SK-N-MC (cell line): ENCODE data around the gene TASL.

Experiments
- DNase-seq: peaks from one replicate; pipeline ENCODE4 v3.0.0-alpha.2; 2011; ENCODE audit warnings: low read depth, low spot score
- H3K27ac ChIP-seq: fragments of 200-600 bp; sonication (generic); 2 replicates; pipeline ENCODE4 v1.5.1; 2016; ENCODE audit warnings: mixed run types
- H3K36me3 ChIP-seq: fragments of 200-600 bp; sonication (generic); 2 replicates; pipeline ENCODE4 v1.6.1; 2017; ENCODE audit warnings: antibody characterized with exemption, low read length, mixed read lengths; ENCODE audit not compliant: insufficient read depth
- H3K4me3 ChIP-seq: fragments of 200-600 bp; sonication (generic); 2 replicates; pipeline ENCODE4 v1.5.1; 2016
- H3K9ac ChIP-seq: fragments of 200-600 bp; sonication (generic); 2 replicates; pipeline ENCODE4 v1.8.0; 2017; ENCODE audit warnings: mixed run types, mixed read lengths; ENCODE audit not compliant: insufficient read length
- H3K9me3 ChIP-seq: fragments of 200-600 bp; sonication (generic); 2 replicates; pipeline ENCODE4 v1.6.1; 2017; ENCODE audit warnings: low read depth, mild to moderate bottlenecking, antibody characterized with exemption, low read length, moderate library complexity, mixed read lengths
- EZH2 ChIP-seq: fragments of 200-600 bp; sonication (generic); IDR thresholded peaks from one replicate; pipeline ENCODE4 v1.6.1; 2017; ENCODE audit warnings: antibody characterized with exemption
- FOXP2 ChIP-seq: optimal IDR thresholded peaks from 2 replicates; pipeline ENCODE3; 2011; ENCODE audit warnings: mild to moderate bottlenecking, moderate library complexity; ENCODE audit not compliant: insufficient read depth; ENCODE audit errors: extremely low read length, control extremely low read depth
- POLR2AphosphoS5 ChIP-seq: IDR thresholded peaks from 2 replicates; pipeline ENCODE4 v1.6.1; 2012; ENCODE audit warnings: mild to moderate bottlenecking, low read depth, low read length, borderline replicate concordance

TASL gene, protein sequence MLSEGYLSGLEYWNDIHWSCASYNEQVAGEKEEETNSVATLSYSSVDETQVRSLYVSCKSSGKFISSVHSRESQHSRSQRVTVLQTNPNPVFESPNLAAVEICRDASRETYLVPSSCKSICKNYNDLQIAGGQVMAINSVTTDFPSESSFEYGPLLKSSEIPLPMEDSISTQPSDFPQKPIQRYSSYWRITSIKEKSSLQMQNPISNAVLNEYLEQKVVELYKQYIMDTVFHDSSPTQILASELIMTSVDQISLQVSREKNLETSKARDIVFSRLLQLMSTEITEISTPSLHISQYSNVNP

GRCh38 chrX:30577362-30577991, at the start of gene TASL:
Gene TASL (minus strand): TSS chrX:30577766. CDS start chrX:30560355, 17,411 bp downstream.
- no peaks in the 10 kb centered on the region for H3K9me3 ChIP-seq
- no peak for DNase-seq
- H3K4me3 ChIP-seq, result no peak within 1 kb of the TSS
- no peak within 1 kb of the TSS for H3K9ac ChIP-seq
- TF ChIP-seq FOXP2 (no peak), POLR2AphosphoS5 (no peak), EZH2 (no peak)
- no peak within 1 kb of the TSS for H3K27ac ChIP-seq
- H3K36me3 ChIP-seq, result no peaks in the 10 kb centered on the region

- Histone ChIP-seq H3K27ac (no peak overlapping the region), H3K4me3 (no peak overlapping the region), H3K9ac (no peak overlapping the region), H3K36me3 (no peaks in the 10 kb centered on the region), H3K9me3 (no peaks in the 10 kb centered on the region)
- DNase-seq, result no peak
- TF ChIP-seq POLR2AphosphoS5 (no peak), EZH2 (no peak), FOXP2 (no peak)
Observed at GRCh38 chrX:30626402-30626801, 48.8 kb upstream of the TASL start.

- DNase-seq, result no peak
- Histone ChIP-seq H3K36me3 (no peaks in the 10 kb centered on the region), H3K27ac (no peak overlapping the region), H3K9me3 (no peaks in the 10 kb centered on the region), H3K9ac (no peak overlapping the region), H3K4me3 (no peak overlapping the region)
- TF ChIP-seq EZH2, result no peak
- no peak for TF ChIP-seq FOXP2
- TF ChIP-seq POLR2AphosphoS5, result no peak
Observed at GRCh38 chrX:30622361-30622760, 44.8 kb upstream of the TASL start.

GRCh38 chrX:30620980-30621618, 43.5 kb upstream of the TASL start:
- H3K27ac ChIP-seq, result no peak overlapping the region
- H3K36me3 ChIP-seq, result no peaks in the 10 kb centered on the region
- peaks cover 3% of the 10 kb centered on the region; the same call in 1 of the 2 replicates for H3K9me3 ChIP-seq
- H3K4me3 ChIP-seq, result no peak overlapping the region
- TF ChIP-seq POLR2AphosphoS5, result no peak
- TF ChIP-seq EZH2, result no peak
- TF ChIP-seq FOXP2, result no peak
- no peak overlapping the region for H3K9ac ChIP-seq
- no peak for DNase-seq

DNA sequence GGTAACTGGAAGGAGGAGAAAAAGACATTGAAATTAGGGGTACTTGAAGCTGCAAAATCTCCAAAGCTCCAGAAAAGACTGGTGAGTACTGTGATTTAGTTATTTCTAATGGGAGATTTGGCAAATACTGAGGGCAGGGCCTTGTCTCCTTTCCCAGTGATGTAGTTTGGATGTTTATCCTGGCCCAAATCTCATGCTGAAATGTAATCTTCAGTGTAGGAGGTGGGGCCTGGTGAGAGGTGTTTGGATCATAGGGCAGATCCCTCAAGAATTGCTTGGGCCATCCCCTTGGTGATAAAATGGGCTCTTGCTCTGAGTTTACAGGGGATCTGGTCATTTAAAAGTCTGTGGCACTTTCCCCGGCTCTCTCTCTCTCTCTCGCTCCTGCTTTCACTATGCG, 42.6 kb upstream of the TASL start:
- Histone ChIP-seq H3K36me3 (no peaks in the 10 kb centered on the region), H3K27ac (no peak overlapping the region), H3K9me3 (peaks cover 3% of the 10 kb centered on the region; the same call in 1 of the 2 replicates), H3K4me3 (no peak overlapping the region), H3K9ac (no peak overlapping the region)
- DNase-seq, result no peak
- TF ChIP-seq EZH2 (no peak), FOXP2 (no peak), POLR2AphosphoS5 (no peak)

- no peak overlapping the region for H3K9ac ChIP-seq
- no peak overlapping the region for H3K4me3 ChIP-seq
- no peak overlapping the region for H3K27ac ChIP-seq
- TF ChIP-seq EZH2 (no peak), POLR2AphosphoS5 (no peak)
- peaks cover 3% of the 10 kb centered on the region; the same call in 1 of the 2 replicates for H3K9me3 ChIP-seq
- H3K36me3 ChIP-seq, result no peaks in the 10 kb centered on the region
- no peak for DNase-seq
Observed at GRCh38 chrX:30618160-30618765, 40.7 kb upstream of the TASL start.

- no peak for TF ChIP-seq EZH2
- no peak for TF ChIP-seq POLR2AphosphoS5
- no peak for TF ChIP-seq FOXP2
- DNase-seq, result no peak
- H3K9me3 ChIP-seq, result peaks cover 3% of the 10 kb centered on the region; the same call in 1 of the 2 replicates
- H3K27ac ChIP-seq, result no peak overlapping the region
- no peak overlapping the region for H3K9ac ChIP-seq
- no peaks in the 10 kb centered on the region for H3K36me3 ChIP-seq
- no peak overlapping the region for H3K4me3 ChIP-seq
Observed at GRCh38 chrX:30615229-30615628, 37.7 kb upstream of the TASL start.

GRCh38 chrX:30613721-30614120, 36.2 kb upstream of the TASL start:
- Histone ChIP-seq H3K27ac (no peak overlapping the region), H3K36me3 (no peaks in the 10 kb centered on the region), H3K9ac (no peak overlapping the region), H3K4me3 (no peak overlapping the region), H3K9me3 (peaks cover 3% of the 10 kb centered on the region; the same call in 1 of the 2 replicates)
- no peak for DNase-seq
- TF ChIP-seq POLR2AphosphoS5, result no peak
- TF ChIP-seq FOXP2, result no peak
- no peak for TF ChIP-seq EZH2
